Activated naive CD8-positive, alpha-beta T cell (primary cell): ENCODE measurements around the gene SNED1.

Experiments
- H3K27ac Mint-ChIP-seq: one replicate; pipeline ENCODE4 v1.8.0; 2021; ENCODE audit warnings: mixed read lengths
- H3K27me3 Mint-ChIP-seq: one replicate; pipeline ENCODE4 v1.8.0; 2021; ENCODE audit warnings: mixed read lengths
- H3K36me3 Mint-ChIP-seq: one replicate; pipeline ENCODE4 v1.8.0; 2021; ENCODE audit warnings: mixed read lengths
- H3K4me1 Mint-ChIP-seq: one replicate; pipeline ENCODE4 v1.8.0; 2021; ENCODE audit warnings: low read depth, mixed read lengths
- H3K4me3 Mint-ChIP-seq: one replicate; pipeline ENCODE4 v1.8.0; 2021; ENCODE audit warnings: mild to moderate bottlenecking, mixed read lengths
- H3K9me3 Mint-ChIP-seq: one replicate; pipeline ENCODE4 v1.8.0; 2021; ENCODE audit warnings: low read depth, mixed read lengths

Gene SNED1

GRCh38 chr2:241071677-241072111 is 73.3 kb downstream of the SNED1 start:
- no peaks in the 10 kb centered on the region for H3K9me3 Mint-ChIP-seq
- no peak overlapping the region for H3K27ac Mint-ChIP-seq
- H3K4me3 Mint-ChIP-seq = no peak overlapping the region
- no peaks in the 10 kb centered on the region for H3K36me3 Mint-ChIP-seq
- no peaks in the 10 kb centered on the region for H3K4me1 Mint-ChIP-seq
- no peaks in the 10 kb centered on the region for H3K27me3 Mint-ChIP-seq

- Mint-ChIP-seq H3K27me3 (no peaks in the 10 kb centered on the region), H3K27ac (no peak overlapping the region), H3K4me3 (no peak overlapping the region), H3K9me3 (no peaks in the 10 kb centered on the region), H3K4me1 (no peaks in the 10 kb centered on the region), H3K36me3 (no peaks in the 10 kb centered on the region)
These were observed 73.7 kb downstream of the SNED1 start for GRCh38 chr2:241072151-241072550.

GRCh38 chr2:241072553-241073165 is 74.2 kb downstream of the SNED1 start:
- Mint-ChIP-seq H3K27me3 (no peaks in the 10 kb centered on the region), H3K36me3 (no peaks in the 10 kb centered on the region), H3K4me1 (peaks cover 2% of the 10 kb centered on the region), H3K27ac (no peak overlapping the region), H3K4me3 (no peak overlapping the region), H3K9me3 (no peaks in the 10 kb centered on the region)

- no peaks in the 10 kb centered on the region for H3K36me3 Mint-ChIP-seq
- no peak overlapping the region for H3K4me3 Mint-ChIP-seq
- H3K27ac Mint-ChIP-seq = no peak overlapping the region
- H3K27me3 Mint-ChIP-seq = no peaks in the 10 kb centered on the region
- peaks cover 7% of the 10 kb centered on the region for H3K4me1 Mint-ChIP-seq
- no peaks in the 10 kb centered on the region for H3K9me3 Mint-ChIP-seq
These were observed 75.0 kb downstream of the SNED1 start for GRCh38 chr2:241073166-241074064.

GRCh38 chr2:241074065-241074818 is 75.8 kb downstream of the SNED1 start:
- H3K9me3 Mint-ChIP-seq = no peaks in the 10 kb centered on the region
- H3K27ac Mint-ChIP-seq = peak overlapping the region; percentile 34
- H3K4me3 Mint-ChIP-seq = no peak overlapping the region
- H3K36me3 Mint-ChIP-seq = no peaks in the 10 kb centered on the region
- H3K27me3 Mint-ChIP-seq = no peaks in the 10 kb centered on the region
- H3K4me1 Mint-ChIP-seq = peaks cover 9% of the 10 kb centered on the region

GRCh38 chr2:241074901-241075540 is 76.6 kb downstream of the SNED1 start:
- H3K27me3 Mint-ChIP-seq = no peaks in the 10 kb centered on the region
- no peaks in the 10 kb centered on the region for H3K36me3 Mint-ChIP-seq
- H3K27ac Mint-ChIP-seq = peak overlapping the region; percentile 34
- H3K4me1 Mint-ChIP-seq = peaks cover 12% of the 10 kb centered on the region
- H3K9me3 Mint-ChIP-seq = no peaks in the 10 kb centered on the region
- no peak overlapping the region for H3K4me3 Mint-ChIP-seq

GRCh38 chr2:241080405-241081189 is 82.2 kb downstream of the SNED1 start:
- H3K27me3 Mint-ChIP-seq = no peaks in the 10 kb centered on the region
- H3K4me1 Mint-ChIP-seq = peaks cover 21% of the 10 kb centered on the region
- peak overlapping the region; percentile 10 for H3K27ac Mint-ChIP-seq
- peaks cover 7% of the 10 kb centered on the region for H3K9me3 Mint-ChIP-seq
- H3K4me3 Mint-ChIP-seq = no peak overlapping the region
- peaks cover 13% of the 10 kb centered on the region for H3K36me3 Mint-ChIP-seq

- H3K27ac Mint-ChIP-seq = no peak overlapping the region
- H3K36me3 Mint-ChIP-seq = peaks cover 16% of the 10 kb centered on the region
- H3K4me3 Mint-ChIP-seq = no peak overlapping the region
- no peaks in the 10 kb centered on the region for H3K27me3 Mint-ChIP-seq
- peaks cover 23% of the 10 kb centered on the region for H3K4me1 Mint-ChIP-seq
- peaks cover 7% of the 10 kb centered on the region for H3K9me3 Mint-ChIP-seq
These were observed 82.8 kb downstream of the SNED1 start for GRCh38 chr2:241081190-241081642.

- peaks cover 7% of the 10 kb centered on the region for H3K9me3 Mint-ChIP-seq
- no peak overlapping the region for H3K27ac Mint-ChIP-seq
- peaks cover 19% of the 10 kb centered on the region for H3K36me3 Mint-ChIP-seq
- peaks cover 25% of the 10 kb centered on the region for H3K4me1 Mint-ChIP-seq
- no peaks in the 10 kb centered on the region for H3K27me3 Mint-ChIP-seq
- H3K4me3 Mint-ChIP-seq = no peak overlapping the region
These were observed 83.4 kb downstream of the SNED1 start for GRCh38 chr2:241081643-241082340.

GRCh38 chr2:241082341-241083090 is 84.1 kb downstream of the SNED1 start:
- no peak overlapping the region for H3K4me3 Mint-ChIP-seq
- H3K27me3 Mint-ChIP-seq = no peaks in the 10 kb centered on the region
- H3K4me1 Mint-ChIP-seq = peaks cover 25% of the 10 kb centered on the region
- H3K9me3 Mint-ChIP-seq = peaks cover 7% of the 10 kb centered on the region
- H3K27ac Mint-ChIP-seq = peak overlapping the region; percentile 31
- H3K36me3 Mint-ChIP-seq = peaks cover 19% of the 10 kb centered on the region

GRCh38 chr2:241083091-241083415 is 84.6 kb downstream of the SNED1 start:
- Mint-ChIP-seq H3K27ac (peak overlapping the region; percentile 31), H3K9me3 (peaks cover 7% of the 10 kb centered on the region), H3K27me3 (no peaks in the 10 kb centered on the region), H3K4me1 (peaks cover 25% of the 10 kb centered on the region), H3K36me3 (peaks cover 22% of the 10 kb centered on the region), H3K4me3 (no peak overlapping the region)

- H3K27ac Mint-ChIP-seq = no peak overlapping the region
- H3K27me3 Mint-ChIP-seq = no peaks in the 10 kb centered on the region
- peaks cover 33% of the 10 kb centered on the region for H3K4me1 Mint-ChIP-seq
- peaks cover 27% of the 10 kb centered on the region for H3K36me3 Mint-ChIP-seq
- H3K9me3 Mint-ChIP-seq = peaks cover 7% of the 10 kb centered on the region
- no peak overlapping the region for H3K4me3 Mint-ChIP-seq
These were observed 86.5 kb downstream of the SNED1 start for GRCh38 chr2:241084856-241085444.
